Glutamatergic neuron (in vitro differentiated cells): ENCODE data around the gene HIVEP3. TPM values are rescaled to one million over a fixed set of nuclear protein-coding genes. Genes with fewer than 3 reads are reported as not detected.
A peak's percentile ranks its signal among the peaks of the same experiment; 100 is the strongest.

Experiments used
- DNase-seq: peaks from one replicate; pipeline ENCODE4 v3.0.0; 2022
- H3K27ac Mint-ChIP-seq: one replicate; pipeline ENCODE4 v1.8.0; 2020; ENCODE audit warnings: mild to moderate bottlenecking, mixed read lengths, inconsistent platforms; ENCODE audit not compliant: unreplicated experiment
- H3K27me3 Mint-ChIP-seq: one replicate; pipeline ENCODE4 v1.8.0; 2020; ENCODE audit warnings: mild to moderate bottlenecking, moderate library complexity, mixed read lengths, inconsistent platforms; ENCODE audit not compliant: unreplicated experiment
- H3K36me3 Mint-ChIP-seq: one replicate; pipeline ENCODE4 v1.8.0; 2020; ENCODE audit warnings: mild to moderate bottlenecking, mixed read lengths, inconsistent platforms; ENCODE audit not compliant: unreplicated experiment
- H3K4me1 Mint-ChIP-seq: one replicate; pipeline ENCODE4 v1.8.0; 2020; ENCODE audit warnings: mild to moderate bottlenecking, low read depth, mixed read lengths, inconsistent platforms; ENCODE audit not compliant: unreplicated experiment
- H3K4me3 Mint-ChIP-seq: one replicate; pipeline ENCODE4 v1.8.0; 2020; ENCODE audit warnings: mild to moderate bottlenecking, mixed read lengths, inconsistent platforms; ENCODE audit not compliant: unreplicated experiment
- H3K9me3 Mint-ChIP-seq: one replicate; pipeline ENCODE4 v1.8.0; 2020; ENCODE audit warnings: mild to moderate bottlenecking, moderate library complexity, mixed read lengths, inconsistent platforms; ENCODE audit not compliant: unreplicated experiment
- total RNA-seq: library from RNA; stranded (reverse); fragmentation: NEBNext Ultra II Directional; extraction: Animal tissue kit (Norgen Biotek cat#: 25700); gene quantifications from one replicate; pipeline ENCODE4 v1.2.1, GENCODE V29; 2021; ENCODE audit not compliant: unreplicated experiment
- TF ChIP-seq, protein P1 (sequence below): fragments of 200-600 bp; sonication (generic); IDR thresholded peaks from one replicate; pipeline ENCODE4 v1.5.0; 2021; ENCODE audit not compliant: partially characterized antibody, unreplicated experiment

The HIVEP3 gene
- total RNA-seq, 1 donor from 2014 or later: 15.1 TPM

DNA sequence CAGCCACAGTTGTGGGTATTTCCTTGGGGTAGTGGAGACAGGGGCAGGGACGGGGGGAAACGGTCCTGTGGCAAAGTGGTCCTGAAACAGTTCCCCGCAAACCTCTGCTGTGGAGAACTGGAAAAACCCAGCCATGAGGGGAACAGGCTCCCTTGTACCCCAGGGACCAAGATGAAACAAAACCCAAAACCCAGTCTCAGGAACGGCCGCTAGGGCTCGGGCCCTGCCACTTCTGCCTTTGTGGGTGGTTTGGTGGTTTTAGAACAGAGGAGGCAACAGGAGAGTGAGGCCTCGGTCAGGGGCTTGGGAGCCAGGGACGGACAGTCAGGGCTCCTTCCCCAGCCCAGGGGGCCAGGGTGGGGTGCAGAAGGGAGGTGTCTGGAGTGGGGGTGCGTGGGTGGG is 409.5 kb downstream of the HIVEP3 start:
- H3K4me1 Mint-ChIP-seq: peaks cover 32% of the 10 kb centered on the region
- TF ChIP-seq, protein P1, sequence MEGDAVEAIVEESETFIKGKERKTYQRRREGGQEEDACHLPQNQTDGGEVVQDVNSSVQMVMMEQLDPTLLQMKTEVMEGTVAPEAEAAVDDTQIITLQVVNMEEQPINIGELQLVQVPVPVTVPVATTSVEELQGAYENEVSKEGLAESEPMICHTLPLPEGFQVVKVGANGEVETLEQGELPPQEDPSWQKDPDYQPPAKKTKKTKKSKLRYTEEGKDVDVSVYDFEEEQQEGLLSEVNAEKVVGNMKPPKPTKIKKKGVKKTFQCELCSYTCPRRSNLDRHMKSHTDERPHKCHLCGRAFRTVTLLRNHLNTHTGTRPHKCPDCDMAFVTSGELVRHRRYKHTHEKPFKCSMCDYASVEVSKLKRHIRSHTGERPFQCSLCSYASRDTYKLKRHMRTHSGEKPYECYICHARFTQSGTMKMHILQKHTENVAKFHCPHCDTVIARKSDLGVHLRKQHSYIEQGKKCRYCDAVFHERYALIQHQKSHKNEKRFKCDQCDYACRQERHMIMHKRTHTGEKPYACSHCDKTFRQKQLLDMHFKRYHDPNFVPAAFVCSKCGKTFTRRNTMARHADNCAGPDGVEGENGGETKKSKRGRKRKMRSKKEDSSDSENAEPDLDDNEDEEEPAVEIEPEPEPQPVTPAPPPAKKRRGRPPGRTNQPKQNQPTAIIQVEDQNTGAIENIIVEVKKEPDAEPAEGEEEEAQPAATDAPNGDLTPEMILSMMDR: no peak
- H3K4me3 Mint-ChIP-seq: no peak overlapping the region
- H3K36me3 Mint-ChIP-seq: peaks cover 8% of the 10 kb centered on the region
- H3K9me3 Mint-ChIP-seq: peaks cover 15% of the 10 kb centered on the region
- H3K27ac Mint-ChIP-seq: peak overlapping the region; percentile 68
- DNase-seq: no peak
- H3K27me3 Mint-ChIP-seq: peaks cover 9% of the 10 kb centered on the region

DNA sequence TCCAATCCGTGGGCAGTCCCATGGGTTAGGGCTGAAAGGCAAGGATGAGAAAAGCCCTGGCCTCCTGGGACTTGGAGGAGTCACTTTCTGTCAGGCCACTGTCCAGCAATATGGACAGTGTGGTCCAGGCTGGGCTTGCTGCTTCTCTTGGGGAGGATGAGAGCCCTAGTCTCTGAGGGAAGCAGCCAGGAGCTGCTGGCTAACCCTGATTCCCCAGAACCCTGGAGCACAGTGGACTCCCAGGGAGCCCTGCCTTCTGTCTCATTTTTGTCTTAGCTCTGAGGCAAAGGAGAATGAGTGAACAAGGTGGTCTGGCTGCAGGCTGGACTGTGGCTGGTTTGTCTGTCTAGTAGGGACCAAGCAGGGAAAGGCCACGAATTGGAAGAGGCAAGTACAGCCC is 410.4 kb downstream of the HIVEP3 start:
- Mint-ChIP-seq H3K36me3 (peaks cover 8% of the 10 kb centered on the region), H3K27me3 (peaks cover 14% of the 10 kb centered on the region), H3K9me3 (peaks cover 15% of the 10 kb centered on the region), H3K4me3 (no peak overlapping the region), H3K4me1 (peaks cover 39% of the 10 kb centered on the region), H3K27ac (no peak overlapping the region)
- no peak for DNase-seq
- TF ChIP-seq, protein P1: no peak

DNA sequence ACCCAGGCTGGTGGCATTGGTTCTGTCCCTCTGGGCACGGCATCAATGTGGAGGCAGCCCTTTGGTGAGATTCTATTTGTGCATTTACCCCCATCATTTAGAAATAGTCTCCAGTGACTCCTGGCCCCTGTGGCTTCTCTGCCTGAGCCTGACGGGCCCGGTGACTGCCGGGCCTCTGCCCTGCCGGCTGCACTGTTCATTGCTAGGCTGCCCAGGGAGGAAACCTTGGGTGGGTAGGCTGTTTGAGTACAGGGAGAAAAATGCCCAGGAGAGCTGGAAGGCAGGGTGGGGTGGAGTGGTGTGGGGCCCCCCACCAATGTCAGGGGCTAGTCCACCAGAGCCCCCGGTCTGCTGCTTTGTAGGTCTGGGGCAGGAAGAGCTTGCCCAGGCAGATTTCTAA is 410.9 kb downstream of the HIVEP3 start:
- H3K27me3 Mint-ChIP-seq: peaks cover 14% of the 10 kb centered on the region
- TF ChIP-seq, protein P1: no peak
- no peak overlapping the region for H3K4me3 Mint-ChIP-seq

DNA sequence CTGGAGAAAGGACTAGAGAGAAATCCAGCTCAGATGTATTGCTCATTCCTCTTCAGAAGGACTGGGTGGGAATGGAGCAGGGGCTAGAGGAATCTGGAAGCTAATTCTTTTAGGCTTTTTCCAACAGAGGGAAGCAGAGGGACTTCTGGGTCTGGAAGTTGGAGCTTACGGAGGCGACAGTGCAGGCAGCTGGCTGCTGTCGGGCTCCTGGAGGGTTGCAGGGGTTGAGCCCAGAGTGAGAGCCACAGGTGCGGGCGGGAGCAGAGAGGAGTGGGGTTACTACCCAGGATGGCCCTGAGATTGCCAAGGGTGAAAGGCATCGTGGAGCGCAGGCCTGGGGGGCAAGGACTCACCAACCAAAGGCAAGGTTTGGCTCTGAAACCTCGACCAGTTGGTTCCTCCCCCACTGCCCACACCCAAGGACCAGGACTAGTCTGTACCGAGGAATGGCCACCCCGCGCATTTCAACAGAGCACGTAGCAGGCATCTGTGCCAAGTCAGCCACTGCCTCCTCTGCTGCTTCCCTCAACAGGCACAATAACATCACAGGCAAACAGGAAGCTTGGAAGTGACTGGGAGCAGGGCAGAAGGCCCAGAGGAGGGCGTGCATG is 411.5 kb downstream of the HIVEP3 start:
- H3K4me1 Mint-ChIP-seq: peaks cover 42% of the 10 kb centered on the region
- TF ChIP-seq, protein P1: no peak
- no peak for DNase-seq
- peaks cover 7% of the 10 kb centered on the region for H3K36me3 Mint-ChIP-seq
- peaks cover 14% of the 10 kb centered on the region for H3K27me3 Mint-ChIP-seq
- H3K4me3 Mint-ChIP-seq: peak overlapping the region; percentile 42
- H3K9me3 Mint-ChIP-seq: peaks cover 15% of the 10 kb centered on the region
- H3K27ac Mint-ChIP-seq: no peak overlapping the region

More for the DNA sequence above, 410.9 kb downstream of the HIVEP3 start:
- Mint-ChIP-seq H3K36me3 (peaks cover 8% of the 10 kb centered on the region), H3K27ac (no peak overlapping the region), H3K4me1 (peaks cover 39% of the 10 kb centered on the region), H3K9me3 (peaks cover 15% of the 10 kb centered on the region)
- DNase-seq: no peak

DNA sequence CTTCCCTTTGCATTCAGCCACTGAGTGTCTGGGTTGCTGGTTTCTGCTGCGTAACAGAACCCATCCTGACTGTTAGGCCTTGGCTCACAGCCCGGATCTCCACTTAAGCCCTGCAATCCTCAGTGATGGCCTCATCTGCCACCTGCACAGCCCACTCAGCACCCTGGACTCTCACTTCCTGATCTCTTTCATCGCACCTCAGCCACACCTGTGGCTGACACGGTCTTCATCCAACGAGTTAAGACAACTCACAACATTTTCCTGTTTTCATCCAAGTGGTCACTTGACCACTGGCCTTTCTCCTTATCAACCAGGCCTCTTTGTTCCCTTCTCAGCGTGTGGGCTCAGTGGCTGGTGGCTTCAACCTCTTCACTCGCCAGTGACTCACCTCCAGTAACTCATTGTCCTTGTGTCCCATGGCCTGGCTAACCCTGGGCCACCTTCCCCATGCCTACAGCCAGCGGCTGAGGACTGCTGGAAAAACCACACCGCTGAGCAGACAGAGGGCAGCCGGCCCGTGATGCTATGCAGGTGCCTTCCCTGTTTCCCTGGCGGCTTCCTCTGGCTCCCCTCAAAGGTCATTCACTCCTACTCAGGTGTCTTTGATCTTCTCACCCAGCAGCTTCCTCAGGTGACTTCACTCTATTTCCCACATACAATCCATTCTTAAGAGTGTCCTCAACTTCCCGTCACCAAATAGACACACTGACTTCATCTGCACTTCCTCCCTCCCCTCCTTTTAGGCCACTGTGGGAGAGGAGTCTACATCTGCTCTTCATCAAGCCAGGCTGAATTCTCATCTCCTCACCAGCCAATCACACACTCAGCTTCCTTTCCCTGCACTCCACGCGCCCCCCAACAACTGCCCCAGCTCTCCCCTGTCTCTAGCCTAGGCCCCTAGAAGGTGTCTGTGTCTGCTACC is 414.3 kb downstream of the HIVEP3 start:
- H3K27ac Mint-ChIP-seq: no peak overlapping the region
- H3K4me3 Mint-ChIP-seq: no peak overlapping the region
- H3K36me3 Mint-ChIP-seq: no peaks in the 10 kb centered on the region
- no peak for DNase-seq
- TF ChIP-seq, protein P1: no peak
- peaks cover 36% of the 10 kb centered on the region for H3K4me1 Mint-ChIP-seq
- peaks cover 7% of the 10 kb centered on the region for H3K27me3 Mint-ChIP-seq
- peaks cover 9% of the 10 kb centered on the region for H3K9me3 Mint-ChIP-seq
